ENCODE measurements around the gene CD81.

Gene CD81

DNA sequence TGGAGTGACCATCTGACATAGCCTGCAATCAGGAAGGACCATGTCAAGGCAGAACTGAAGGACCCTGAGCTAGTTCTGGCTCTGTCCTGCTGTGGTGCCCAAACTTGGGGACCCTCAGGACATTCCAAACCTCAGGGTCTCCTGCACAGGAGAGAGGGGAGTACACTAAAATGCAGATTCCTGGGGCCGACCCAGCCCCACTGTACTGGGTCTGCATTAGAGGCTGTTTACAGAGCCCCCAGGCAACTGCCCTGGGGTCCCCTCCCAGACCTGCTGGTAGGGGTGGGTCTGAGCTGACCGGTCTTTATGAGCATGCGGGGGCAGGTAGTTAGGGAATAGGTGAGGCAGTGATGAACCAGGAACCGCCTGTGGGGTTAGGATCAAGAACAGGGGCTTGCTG, 60.4 kb downstream of the CD81 start:
- TF ChIP-seq, protein P1, sequence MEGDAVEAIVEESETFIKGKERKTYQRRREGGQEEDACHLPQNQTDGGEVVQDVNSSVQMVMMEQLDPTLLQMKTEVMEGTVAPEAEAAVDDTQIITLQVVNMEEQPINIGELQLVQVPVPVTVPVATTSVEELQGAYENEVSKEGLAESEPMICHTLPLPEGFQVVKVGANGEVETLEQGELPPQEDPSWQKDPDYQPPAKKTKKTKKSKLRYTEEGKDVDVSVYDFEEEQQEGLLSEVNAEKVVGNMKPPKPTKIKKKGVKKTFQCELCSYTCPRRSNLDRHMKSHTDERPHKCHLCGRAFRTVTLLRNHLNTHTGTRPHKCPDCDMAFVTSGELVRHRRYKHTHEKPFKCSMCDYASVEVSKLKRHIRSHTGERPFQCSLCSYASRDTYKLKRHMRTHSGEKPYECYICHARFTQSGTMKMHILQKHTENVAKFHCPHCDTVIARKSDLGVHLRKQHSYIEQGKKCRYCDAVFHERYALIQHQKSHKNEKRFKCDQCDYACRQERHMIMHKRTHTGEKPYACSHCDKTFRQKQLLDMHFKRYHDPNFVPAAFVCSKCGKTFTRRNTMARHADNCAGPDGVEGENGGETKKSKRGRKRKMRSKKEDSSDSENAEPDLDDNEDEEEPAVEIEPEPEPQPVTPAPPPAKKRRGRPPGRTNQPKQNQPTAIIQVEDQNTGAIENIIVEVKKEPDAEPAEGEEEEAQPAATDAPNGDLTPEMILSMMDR (conservative IDR thresholded peaks at IDR 0.05; ENCODE audit: control insufficient read depth, insufficient read depth, low read depth, low read length): no peak
- no peak overlapping the region for H3K4me3 ChIP-seq (ENCODE audit: control insufficient read depth, low read depth, low read length)
- no peak for DNase-seq (ENCODE audit: low read depth)

DNA sequence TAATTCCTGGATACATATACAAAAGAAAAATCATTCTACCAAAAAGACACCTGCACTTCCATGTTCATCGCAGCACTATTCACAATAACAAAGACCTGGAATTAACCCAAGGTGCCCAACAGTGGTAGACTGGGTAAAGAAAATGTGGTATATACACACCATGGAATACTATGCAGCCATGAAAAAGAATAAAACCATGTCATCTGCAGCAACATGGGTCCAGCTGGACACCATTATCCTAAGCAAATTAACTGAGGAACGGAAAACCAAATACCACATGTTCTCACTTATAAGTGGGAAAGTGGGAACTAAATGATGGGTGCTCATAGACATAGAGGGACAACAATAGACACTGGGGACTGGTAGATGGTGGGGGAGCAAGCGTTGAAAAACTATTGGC, 62.7 kb downstream of the CD81 start:
- DNase-seq (ENCODE audit: low read depth): no peak
- TF ChIP-seq, protein P1 (conservative IDR thresholded peaks at IDR 0.05; ENCODE audit: control insufficient read depth, insufficient read depth, low read depth, low read length): no peak

DNA sequence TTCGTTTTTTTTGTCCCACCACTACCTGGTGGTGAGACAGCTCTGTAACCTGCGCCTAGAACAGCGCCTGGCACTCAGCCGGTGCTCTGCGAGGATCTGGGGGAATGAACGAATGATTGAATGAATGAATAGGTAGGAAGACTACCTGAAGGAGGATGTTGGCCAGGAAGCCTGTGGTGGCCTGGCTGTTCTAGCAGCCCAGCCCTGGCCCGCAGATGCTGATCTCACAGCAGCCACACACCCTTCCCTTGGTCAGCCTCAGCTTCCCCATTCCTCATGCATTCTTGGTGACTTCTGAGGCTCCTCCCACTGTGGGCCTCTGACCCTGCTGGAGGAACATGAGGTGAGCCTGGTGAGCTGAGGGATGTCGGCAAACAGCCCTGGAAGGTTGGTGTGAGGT, 63.5 kb downstream of the CD81 start:
- TF ChIP-seq, protein P1 (conservative IDR thresholded peaks at IDR 0.05; ENCODE audit: control insufficient read depth, insufficient read depth, low read depth, low read length): no peak
- no peak overlapping the region for H3K4me3 ChIP-seq (ENCODE audit: control insufficient read depth, low read depth, low read length)
- DNase-seq (ENCODE audit: low read depth): no peak

More for the DNA sequence above, 62.7 kb downstream of the CD81 start:
- H3K4me3 ChIP-seq (ENCODE audit: control insufficient read depth, low read depth, low read length): no peak overlapping the region

DNA sequence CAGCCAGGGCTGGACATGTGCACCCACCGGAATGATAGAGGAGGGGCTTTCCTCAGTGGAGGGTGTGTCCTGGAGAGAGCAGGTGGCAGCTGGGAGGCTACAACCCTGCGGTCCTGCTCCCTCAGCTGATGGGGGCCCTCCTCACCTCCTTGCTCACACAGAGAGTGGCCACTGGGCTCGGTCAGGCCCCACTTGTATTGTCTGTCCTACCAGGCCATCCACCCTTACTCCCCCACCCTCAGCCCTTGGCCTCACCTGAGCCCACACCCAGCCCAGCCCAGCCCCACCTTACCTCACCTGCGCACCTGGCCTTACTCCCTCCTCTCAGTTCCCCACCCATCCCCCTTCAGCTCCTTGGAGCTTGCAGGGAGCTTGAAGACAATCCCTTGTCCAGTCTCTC, 64.1 kb downstream of the CD81 start:
- DNase-seq (ENCODE audit: low read depth): no peak
- TF ChIP-seq, protein P1 (conservative IDR thresholded peaks at IDR 0.05; ENCODE audit: control insufficient read depth, insufficient read depth, low read depth, low read length): no peak
- H3K4me3 ChIP-seq (ENCODE audit: control insufficient read depth, low read depth, low read length): no peak overlapping the region

DNA sequence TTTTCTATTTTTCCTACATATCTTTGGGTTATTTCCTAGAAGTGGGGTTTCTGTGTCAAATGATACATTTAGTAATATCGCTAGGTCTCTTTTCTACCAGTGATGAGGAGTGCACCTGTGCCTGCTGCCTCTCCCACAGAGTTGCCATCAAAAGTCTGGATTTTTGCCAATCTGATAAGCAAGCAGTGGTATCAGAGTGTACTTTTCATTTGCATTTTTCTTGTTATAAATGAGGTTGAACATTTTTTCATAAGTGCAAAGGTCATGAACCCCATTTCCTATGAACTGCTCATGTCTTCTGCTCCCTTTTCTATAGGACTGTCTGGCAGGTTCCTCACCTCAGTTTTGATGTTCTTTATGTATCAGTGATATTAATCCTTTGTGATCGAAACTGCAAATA, 65.5 kb downstream of the CD81 start:
- DNase-seq (ENCODE audit: low read depth): no peak
- no peak overlapping the region for H3K4me3 ChIP-seq (ENCODE audit: control insufficient read depth, low read depth, low read length)
- TF ChIP-seq, protein P1 (conservative IDR thresholded peaks at IDR 0.05; ENCODE audit: control insufficient read depth, insufficient read depth, low read depth, low read length): no peak

DNA sequence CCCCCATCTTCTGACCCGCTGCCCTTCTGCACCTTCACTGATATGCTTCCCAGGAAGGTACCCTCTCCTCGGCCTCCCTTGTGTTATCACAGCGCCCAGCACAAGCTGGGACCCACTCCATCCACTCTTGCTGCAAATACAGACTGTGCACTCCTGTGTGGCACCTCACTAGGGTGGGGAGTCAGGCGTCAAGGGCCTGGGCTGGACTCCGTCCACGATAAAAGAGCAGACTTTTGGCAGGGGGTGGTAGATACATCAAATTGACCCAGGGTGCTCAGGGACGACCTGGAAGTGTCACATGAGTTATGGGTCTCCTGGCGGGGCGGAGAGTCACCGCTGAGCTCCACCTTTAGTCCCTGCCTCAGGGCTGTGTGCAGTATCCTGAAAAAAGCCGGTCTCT, 66.3 kb downstream of the CD81 start:
- DNase-seq (ENCODE audit: low read depth): no peak
- no peak overlapping the region for H3K4me3 ChIP-seq (ENCODE audit: control insufficient read depth, low read depth, low read length)
- TF ChIP-seq, protein P1 (conservative IDR thresholded peaks at IDR 0.05; ENCODE audit: control insufficient read depth, insufficient read depth, low read depth, low read length): no peak
